ENCODE results near the gene RIOK3.

Gene RIOK3

DNA sequence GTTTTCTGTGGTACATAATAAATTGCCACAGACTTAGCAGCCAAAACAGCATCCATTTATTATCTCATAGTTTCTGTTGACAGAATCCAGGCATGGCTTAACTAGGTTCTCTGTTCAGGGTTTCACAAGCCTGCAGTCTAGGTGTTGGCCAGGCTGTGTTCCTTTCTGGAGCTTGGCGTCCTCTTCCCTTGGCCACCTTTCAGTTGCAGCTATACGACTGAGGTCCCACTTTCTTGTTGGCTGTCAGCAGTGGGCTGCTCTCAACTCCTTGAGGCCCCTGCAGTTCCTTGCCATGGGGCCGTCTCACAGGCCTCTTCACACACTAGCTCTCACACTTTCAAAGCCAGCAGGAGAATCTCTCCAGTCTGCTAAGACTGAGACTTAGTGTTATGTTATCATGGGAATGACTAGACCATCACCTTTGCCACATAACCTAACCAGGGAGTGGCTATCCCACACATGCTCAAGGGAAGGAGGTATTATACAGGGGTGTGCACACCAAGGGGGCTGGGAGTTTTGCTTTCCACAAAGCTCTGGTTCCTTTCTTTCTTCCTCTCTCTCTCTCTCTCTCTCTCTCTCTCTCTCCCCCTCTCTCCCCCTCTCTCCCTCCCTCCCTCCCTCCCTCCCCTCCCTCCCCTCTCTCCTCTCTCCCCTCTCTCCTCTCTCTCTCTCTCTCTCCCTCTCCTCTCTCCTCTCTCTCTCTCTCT, 15.8 kb downstream of the RIOK3 start:
- no peak for TF ChIP-seq POLR2A (IDR thresholded peaks at IDR 0.05; ENCODE audit: extremely low read depth, insufficient read length)
- TF ChIP-seq, protein P1, sequence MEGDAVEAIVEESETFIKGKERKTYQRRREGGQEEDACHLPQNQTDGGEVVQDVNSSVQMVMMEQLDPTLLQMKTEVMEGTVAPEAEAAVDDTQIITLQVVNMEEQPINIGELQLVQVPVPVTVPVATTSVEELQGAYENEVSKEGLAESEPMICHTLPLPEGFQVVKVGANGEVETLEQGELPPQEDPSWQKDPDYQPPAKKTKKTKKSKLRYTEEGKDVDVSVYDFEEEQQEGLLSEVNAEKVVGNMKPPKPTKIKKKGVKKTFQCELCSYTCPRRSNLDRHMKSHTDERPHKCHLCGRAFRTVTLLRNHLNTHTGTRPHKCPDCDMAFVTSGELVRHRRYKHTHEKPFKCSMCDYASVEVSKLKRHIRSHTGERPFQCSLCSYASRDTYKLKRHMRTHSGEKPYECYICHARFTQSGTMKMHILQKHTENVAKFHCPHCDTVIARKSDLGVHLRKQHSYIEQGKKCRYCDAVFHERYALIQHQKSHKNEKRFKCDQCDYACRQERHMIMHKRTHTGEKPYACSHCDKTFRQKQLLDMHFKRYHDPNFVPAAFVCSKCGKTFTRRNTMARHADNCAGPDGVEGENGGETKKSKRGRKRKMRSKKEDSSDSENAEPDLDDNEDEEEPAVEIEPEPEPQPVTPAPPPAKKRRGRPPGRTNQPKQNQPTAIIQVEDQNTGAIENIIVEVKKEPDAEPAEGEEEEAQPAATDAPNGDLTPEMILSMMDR (IDR thresholded peaks at IDR 0.05; ENCODE audit: low read depth, low read length) = no peak
- no peak for TF ChIP-seq MYC (IDR thresholded peaks at IDR 0.05; ENCODE audit: low read depth, low read length)
- TF ChIP-seq, protein P2, sequence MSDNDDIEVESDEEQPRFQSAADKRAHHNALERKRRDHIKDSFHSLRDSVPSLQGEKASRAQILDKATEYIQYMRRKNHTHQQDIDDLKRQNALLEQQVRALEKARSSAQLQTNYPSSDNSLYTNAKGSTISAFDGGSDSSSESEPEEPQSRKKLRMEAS (IDR thresholded peaks at IDR 0.05; ENCODE audit: low read depth, low read length) = no peak

DNA sequence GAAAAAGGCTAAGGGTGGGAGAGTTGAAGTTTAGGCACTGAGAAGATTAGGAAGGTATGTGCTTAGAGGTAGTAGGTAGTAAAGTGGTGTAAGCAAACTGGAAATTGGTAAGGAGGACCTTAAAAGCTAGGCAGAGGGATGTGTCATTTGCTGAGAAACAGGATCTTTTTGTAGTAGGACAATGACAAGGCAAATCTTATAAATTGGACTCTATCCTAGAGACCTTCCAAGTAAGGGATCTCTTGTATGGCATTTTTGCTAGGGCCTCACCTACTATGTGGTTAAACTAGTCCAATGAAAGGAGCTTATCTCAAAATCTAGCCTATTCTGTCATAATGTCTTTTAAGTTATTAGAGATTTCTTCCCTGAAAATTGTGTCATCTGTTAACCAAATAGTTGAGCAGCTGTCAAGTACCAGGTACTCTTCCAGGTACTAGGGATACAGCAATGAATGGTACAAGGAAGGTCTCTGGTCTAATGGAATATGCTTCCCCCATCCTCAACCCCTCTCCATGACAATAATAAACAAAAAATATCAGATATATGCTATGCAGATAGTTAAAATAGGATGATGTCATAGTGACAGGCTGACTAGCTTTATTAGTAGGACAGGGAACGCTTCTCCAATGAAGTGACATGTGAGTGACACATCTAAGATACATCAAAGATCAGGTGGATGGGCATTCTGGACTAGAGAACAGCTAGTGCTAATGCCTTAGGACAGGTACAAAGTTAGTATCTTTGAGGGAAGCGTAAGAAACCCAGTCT, 17.7 kb downstream of the RIOK3 start:
- H3K4me3 ChIP-seq (ENCODE audit: low read depth, low read length) = no peak overlapping the region
- TF ChIP-seq POLR2A (IDR thresholded peaks at IDR 0.05; ENCODE audit: extremely low read depth, insufficient read length) (no peak), MYC (IDR thresholded peaks at IDR 0.05; ENCODE audit: low read depth, low read length) (no peak)
- TF ChIP-seq, protein P2 (IDR thresholded peaks at IDR 0.05; ENCODE audit: low read depth, low read length) = no peak
- TF ChIP-seq, protein P1 (IDR thresholded peaks at IDR 0.05; ENCODE audit: low read depth, low read length) = no peak
- DNase-seq (ENCODE audit: low read depth) = no peak

More for the DNA sequence above, 15.8 kb downstream of the RIOK3 start:
- H3K4me3 ChIP-seq (ENCODE audit: low read depth, low read length) = no peak overlapping the region
- DNase-seq (ENCODE audit: low read depth) = no peak

DNA sequence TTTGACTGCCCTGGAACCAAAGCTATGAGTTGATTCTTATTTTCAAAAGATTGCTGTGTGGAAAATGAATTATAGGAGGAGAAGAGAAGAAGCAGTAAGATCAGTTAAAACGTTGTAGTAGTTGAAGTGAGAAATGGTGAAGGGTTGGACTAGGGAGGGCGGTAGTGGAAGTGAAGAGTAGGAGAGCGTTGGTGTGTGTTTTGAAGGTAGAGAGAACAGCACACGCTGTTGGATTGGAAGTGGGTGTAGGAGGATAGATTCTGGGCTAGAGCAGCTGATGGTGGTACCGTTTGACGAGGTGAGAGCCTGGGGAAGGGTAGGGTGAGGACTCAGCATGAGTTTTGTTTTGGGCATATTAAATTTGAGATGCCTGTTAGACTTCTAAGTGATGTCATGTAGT, 18.4 kb downstream of the RIOK3 start:
- TF ChIP-seq POLR2A (IDR thresholded peaks at IDR 0.05; ENCODE audit: extremely low read depth, insufficient read length) = no peak
- TF ChIP-seq, protein P1 (IDR thresholded peaks at IDR 0.05; ENCODE audit: low read depth, low read length) = no peak
- TF ChIP-seq, protein P2 (IDR thresholded peaks at IDR 0.05; ENCODE audit: low read depth, low read length) = no peak
- TF ChIP-seq MYC (IDR thresholded peaks at IDR 0.05; ENCODE audit: low read depth, low read length) = no peak
- DNase-seq (ENCODE audit: low read depth) = no peak

DNA sequence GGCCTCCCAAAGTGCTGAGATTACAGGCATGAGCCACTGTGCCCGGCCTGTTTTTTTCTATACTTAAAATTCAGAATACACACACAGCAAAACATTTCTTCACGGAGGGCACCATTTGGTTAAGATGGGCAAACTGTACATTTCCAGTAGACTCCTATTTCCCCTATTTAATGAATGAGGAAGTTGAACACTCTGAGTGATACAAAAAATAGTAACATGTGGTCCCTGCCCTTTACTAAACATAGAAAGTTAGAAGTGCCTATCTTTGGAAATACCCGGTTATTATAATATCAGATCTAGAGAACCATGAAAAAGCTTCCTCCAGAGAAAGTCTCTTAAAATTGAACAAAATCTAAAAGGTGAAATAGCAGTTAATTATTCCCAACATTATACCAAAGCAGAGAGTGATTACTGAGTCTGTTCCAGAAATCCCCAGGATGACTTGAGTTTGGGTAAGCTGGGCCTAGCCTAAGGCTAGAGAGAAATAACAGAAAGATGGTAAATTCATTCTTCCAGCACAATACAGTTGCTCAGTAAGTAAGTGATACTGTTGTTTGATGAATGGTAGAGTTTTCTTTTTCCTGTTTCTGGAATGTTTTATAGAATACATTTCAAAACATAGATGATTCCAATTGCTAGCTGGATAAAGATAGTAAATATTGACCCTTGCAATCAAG, 26.9 kb downstream of the RIOK3 start:
- TF ChIP-seq, protein P2 (IDR thresholded peaks at IDR 0.05; ENCODE audit: low read depth, low read length) = no peak
- TF ChIP-seq MYC (IDR thresholded peaks at IDR 0.05; ENCODE audit: low read depth, low read length) (no peak), POLR2A (IDR thresholded peaks at IDR 0.05; ENCODE audit: extremely low read depth, insufficient read length) (no peak)
- TF ChIP-seq, protein P1 (IDR thresholded peaks at IDR 0.05; ENCODE audit: low read depth, low read length) = no peak
- peak; percentile 34 for DNase-seq (ENCODE audit: low read depth)
- H3K4me3 ChIP-seq (ENCODE audit: low read depth, low read length) = no peak overlapping the region

More for the DNA sequence above, 18.4 kb downstream of the RIOK3 start:
- no peak overlapping the region for H3K4me3 ChIP-seq (ENCODE audit: low read depth, low read length)

DNA sequence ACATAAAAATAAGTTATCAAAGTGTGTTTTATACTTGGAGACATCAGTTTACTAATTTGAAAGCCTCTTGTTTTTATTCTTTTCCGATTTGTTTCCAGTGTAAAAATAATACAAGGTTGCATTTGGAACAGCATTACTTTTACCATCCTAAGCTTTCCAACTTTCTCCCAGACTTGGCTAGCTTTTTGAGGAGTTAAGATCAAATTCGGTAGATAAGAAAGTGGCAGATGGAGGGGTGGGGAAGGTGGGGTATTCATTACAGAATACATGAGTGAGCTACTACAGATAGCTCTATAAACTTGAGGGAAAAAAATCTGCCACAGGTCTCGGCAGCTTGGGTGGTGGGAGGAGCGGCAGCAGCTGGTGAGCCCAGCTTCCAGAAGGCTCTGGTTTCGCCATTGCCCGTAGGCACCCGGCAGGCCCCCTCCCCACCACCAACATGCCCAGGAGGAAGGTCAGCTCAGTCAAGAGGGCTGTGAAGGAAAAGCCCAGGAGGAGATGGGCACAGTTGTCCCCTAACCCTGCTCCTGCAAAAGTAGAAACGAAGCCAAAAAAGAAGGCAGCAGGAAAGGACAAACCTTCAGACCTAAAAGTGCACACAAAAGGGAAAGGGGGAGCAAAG, 31.6 kb downstream of the RIOK3 start:
- no peak for DNase-seq (ENCODE audit: low read depth)
- TF ChIP-seq MYC (IDR thresholded peaks at IDR 0.05; ENCODE audit: low read depth, low read length) (no peak), POLR2A (IDR thresholded peaks at IDR 0.05; ENCODE audit: extremely low read depth, insufficient read length) (no peak)
- TF ChIP-seq, protein P2 (IDR thresholded peaks at IDR 0.05; ENCODE audit: low read depth, low read length) = no peak
- TF ChIP-seq, protein P1 (IDR thresholded peaks at IDR 0.05; ENCODE audit: low read depth, low read length) = no peak
- H3K4me3 ChIP-seq (ENCODE audit: low read depth, low read length) = no peak overlapping the region
